Lower lobe of right lung (tissue), 2 donors: Measurements from ENCODE around the gene ADAP1. TPM values are rescaled to one million over a fixed set of nuclear protein-coding genes. Genes with fewer than 3 reads are reported as not detected.

Experiments used
- ATAC-seq, 2 donors: fragments of 200-7000 bp; cut with Tn5 transposase; one replicate each; pipeline ENCODE4 v1.9.1; 2020 to 2022; ENCODE audit warnings: mild to moderate bottlenecking in 2 of 2, moderate library complexity in 2 of 2
- DNase-seq: peaks from one replicate; pipeline ENCODE4 v3.0.0-alpha.2; 2020
- H3K27ac ChIP-seq: fragments of 200-600 bp; one replicate; pipeline ENCODE4 v1.8.0; 2022
- H3K27me3 ChIP-seq: fragments of 200-600 bp; one replicate; pipeline ENCODE4 v1.8.0; 2022; ENCODE audit warnings: low read depth
- H3K36me3 ChIP-seq: fragments of 200-600 bp; one replicate; pipeline ENCODE4 v1.8.0; 2022; ENCODE audit warnings: mild to moderate bottlenecking
- H3K4me1 ChIP-seq: fragments of 200-600 bp; one replicate; pipeline ENCODE4 v1.8.0; 2022
- H3K4me3 ChIP-seq: fragments of 200-600 bp; one replicate; pipeline ENCODE4 v1.8.0; 2022; ENCODE audit warnings: mild to moderate bottlenecking
- H3K9me3 ChIP-seq: fragments of 200-600 bp; one replicate; pipeline ENCODE4 v1.8.0; 2022
- CTCF ChIP-seq: fragments of 200-600 bp; IDR thresholded peaks from one replicate; pipeline ENCODE4 v1.8.0; 2022; ENCODE audit warnings: antibody characterized with exemption, mild to moderate bottlenecking
- intact Hi-C: fragments of 100-400 bp; cut with DNase I; formaldehyde crosslinking; loops from one replicate; pipeline ENCODE4 v1.11.0; 2022
- total RNA-seq: library from RNA; stranded (reverse); fragmentation: NEBNext Ultra II Directional; extraction: Animal tissue kit (Norgen Biotek cat#: 25700); gene quantifications from one replicate; pipeline ENCODE4 v1.2.1, GENCODE V29; 2021
- donor health status: DM: no; HTN: yes; CAD: no; lungs with severe emphysema.

ADAP1 gene
- total RNA-seq, 1 donor from 2014 or later = 33.9 TPM

- no peaks in the 10 kb centered on the region for H3K9me3 ChIP-seq
- no peak overlapping the region for H3K27ac ChIP-seq
- ATAC-seq (peak; percentile 14 to 16), DNase-seq (no peak)
- no peaks in the 10 kb centered on the region for H3K27me3 ChIP-seq
- H3K4me1 ChIP-seq = peaks cover 11% of the 10 kb centered on the region
- H3K36me3 ChIP-seq = peaks cover 46% of the 10 kb centered on the region
- H3K4me3 ChIP-seq = no peak overlapping the region
- no peak for TF ChIP-seq CTCF
- intact Hi-C loops = no loop called here
Measured at GRCh38 chr7:901041-901387, 53.5 kb downstream of the ADAP1 start.

- no peak for TF ChIP-seq CTCF
- peaks cover 11% of the 10 kb centered on the region for H3K4me1 ChIP-seq
- ATAC-seq = no peak
- no peak overlapping the region for H3K4me3 ChIP-seq
- no peak overlapping the region for H3K27ac ChIP-seq
- H3K9me3 ChIP-seq = no peaks in the 10 kb centered on the region
- peaks cover 51% of the 10 kb centered on the region for H3K36me3 ChIP-seq
- DNase-seq = no peak
- no peaks in the 10 kb centered on the region for H3K27me3 ChIP-seq
- intact Hi-C loops = no loop called here
Measured at GRCh38 chr7:900331-901040, 54.0 kb downstream of the ADAP1 start.

- Histone ChIP-seq H3K9me3 (no peaks in the 10 kb centered on the region), H3K36me3 (peaks cover 56% of the 10 kb centered on the region), H3K27ac (no peak overlapping the region), H3K4me3 (no peak overlapping the region), H3K4me1 (peaks cover 11% of the 10 kb centered on the region), H3K27me3 (no peaks in the 10 kb centered on the region)
- no peak for DNase-seq
- intact Hi-C loops = no loop called here
- TF ChIP-seq CTCF = no peak
- ATAC-seq = no peak
Measured at GRCh38 chr7:899806-900205, 54.7 kb downstream of the ADAP1 start.

- TF ChIP-seq CTCF = no peak
- H3K27me3 ChIP-seq = no peaks in the 10 kb centered on the region
- no peaks in the 10 kb centered on the region for H3K9me3 ChIP-seq
- intact Hi-C loops = no loop called here
- no peak for ATAC-seq
- no peak overlapping the region for H3K4me3 ChIP-seq
- H3K27ac ChIP-seq = no peak overlapping the region
- no peak for DNase-seq
- H3K4me1 ChIP-seq = peaks cover 11% of the 10 kb centered on the region
- H3K36me3 ChIP-seq = peaks cover 56% of the 10 kb centered on the region
Measured at GRCh38 chr7:898855-899681, 55.4 kb downstream of the ADAP1 start.

GRCh38 chr7:898460-898854 is 56.0 kb downstream of the ADAP1 start:
- Histone ChIP-seq H3K27ac (no peak overlapping the region), H3K36me3 (peaks cover 62% of the 10 kb centered on the region), H3K9me3 (no peaks in the 10 kb centered on the region), H3K27me3 (no peaks in the 10 kb centered on the region), H3K4me1 (peaks cover 11% of the 10 kb centered on the region), H3K4me3 (no peak overlapping the region)
- ATAC-seq (no peak), DNase-seq (no peak)
- no peak for TF ChIP-seq CTCF
- intact Hi-C loops = no loop called here
